ENCODE results near the gene CFAP161. TPM values are rescaled to one million over a fixed set of nuclear protein-coding genes. Genes with fewer than 3 reads are reported as not detected.
A peak's percentile ranks its signal among the peaks of the same experiment; 100 is the strongest.

The CFAP161 gene
- total and polyA plus RNA-seq, 9 of the 15 experiments (the other 6 are each of a cell fraction or from before 2014, with no cell fraction given), result 25.8 to 83.3 (median 75.6) TPM

- FAIRE-seq (no peak), ATAC-seq (no peak), DNase-seq (ENCODE audit: extremely low read depth in 1 of 4, low spot score in 3 of 4) (no peak)
- H3K9ac ChIP-seq (ENCODE audit: insufficient read depth in 1 of 2, low read depth in 2 of 2, low read length in 2 of 2), result no peak overlapping the region
- ChIA-PET CTCF (ENCODE audit: low intra/inter-chr PET ratio) (no interaction called here), POLR2A (interaction anchor here (0.8 kb wide), 1 partner anchor 20 kb away, joined by 3 read pairs; no protein-coding TSS in a partner anchor)
- intact Hi-C loops (cut with micrococcal nuclease) (no loop called here), in situ Hi-C loops (cut with MboI) (loop anchor here (25.0 kb wide), 1 partner anchor 658 kb away; no protein-coding TSS in a partner anchor)
- no peaks in the 10 kb centered on the region for H3K27me3 ChIP-seq (ENCODE audit: control insufficient read depth in 2 of 2, insufficient read depth in 2 of 2, low read length in 2 of 2)
- no peaks in the 10 kb centered on the region for H4K20me1 ChIP-seq (replicated peaks; ENCODE audit: control insufficient read depth, insufficient read depth, low read length)
- H3K36me3 ChIP-seq (ENCODE audit: control insufficient read depth, insufficient read depth, low read length), result peaks cover 6% of the 10 kb centered on the region; the same call in 2 of the 3 replicates
- no peak overlapping the region for H3K27ac ChIP-seq (ENCODE audit: extremely low read depth, low read depth, low read length)
- H3K4me1 ChIP-seq (replicated peaks in 1 of 2; ENCODE audit: control insufficient read depth in 2 of 2, insufficient read depth in 2 of 2, low read length in 2 of 2), result no peaks in the 10 kb centered on the region
- no peaks in the 10 kb centered on the region for H3K9me3 ChIP-seq (replicated peaks; ENCODE audit: control insufficient read depth, insufficient read depth, low read depth, low read length)
- no peak for TF ChIP-seq KAT7 (CRISPR knock-in tag; IDR thresholded peaks at IDR 0.05; ENCODE audit: borderline replicate concordance)
- no peak for TF ChIP-seq BRD9 (IDR thresholded peaks at IDR 0.05; ENCODE audit: low read depth, partially characterized antibody)
- no peak for TF ChIP-seq STAT5A (IDR thresholded peaks at IDR 0.05; ENCODE audit: borderline replicate concordance, low read length)
- TF ChIP-seq ETV1 (tag; conservative IDR thresholded peaks at IDR 0.05; ENCODE audit: low read depth), result no peak
- no peak for TF ChIP-seq ERF (CRISPR knock-in tag; IDR thresholded peaks at IDR 0.05)
- TF ChIP-seq ETV6 (IDR thresholded peaks at IDR 0.05; ENCODE audit: borderline replicate concordance in 1 of 2, low read depth in 2 of 2, low read length in 1 of 2), result no peak
- TF ChIP-seq ETV6 (CRISPR knock-in tag; IDR thresholded peaks at IDR 0.05; ENCODE audit: borderline replicate concordance), result no peak
- TF ChIP-seq SMAD4 (CRISPR knock-in tag; conservative IDR thresholded peaks at IDR 0.05), result no peak
- no peak for TF ChIP-seq NR2F6 (CRISPR knock-in tag; IDR thresholded peaks at IDR 0.05)
- no peak for TF ChIP-seq MCM7 (IDR thresholded peaks at IDR 0.05)
- TF ChIP-seq ELF4 (CRISPR knock-in tag; IDR thresholded peaks at IDR 0.05), result no peak
- no peak for TF ChIP-seq ZBTB12 (CRISPR knock-in tag; IDR thresholded peaks at IDR 0.05)
- no peak for TF ChIP-seq PML (IDR thresholded peaks at IDR 0.05; ENCODE audit: low read length)
- no peak for TF ChIP-seq ZNF592 (IDR thresholded peaks at IDR 0.05)
- TF ChIP-seq TOE1 (IDR thresholded peaks at IDR 0.05; ENCODE audit: borderline replicate concordance), result no peak
- TF ChIP-seq TOE1 (CRISPR knock-in tag; IDR thresholded peaks at IDR 0.05; ENCODE audit: borderline replicate concordance, low read depth), result no peak
- no peak for TF ChIP-seq SAP30 (IDR thresholded peaks at IDR 0.05; ENCODE audit: borderline replicate concordance, insufficient read depth, low read depth, low read length, poor library complexity, severe bottlenecking)
- TF ChIP-seq E2F5 (CRISPR knock-in tag; IDR thresholded peaks at IDR 0.05), result no peak
- H3K4me3 ChIP-seq, result no peak overlapping the region
- H2AFZ ChIP-seq (ENCODE audit: low read depth, low read length), result peak overlapping the region; percentile 19; the same call in 1 of the 2 replicates
- no peak overlapping the region for H3K4me2 ChIP-seq (ENCODE audit: insufficient read depth, low read length)
- H3K9me1 ChIP-seq (ENCODE audit: control insufficient read depth, insufficient read depth, low read length), result no peaks in the 10 kb centered on the region
- peaks cover 3% of the 10 kb centered on the region; the same call in 1 of the 3 replicates for H3K79me2 ChIP-seq (ENCODE audit: control insufficient read depth, insufficient read depth, low read length)
- BruUV-seq (replicated peaks), result no TSS peak
These were observed 14.0 kb upstream of the CFAP161 start for GRCh38 chr15:81120069-81120468.
